Suprapubic skin (tissue), 4 donors: ENCODE measurements around the gene IGFBP6. TPM values are rescaled to one million over a fixed set of nuclear protein-coding genes. Genes with fewer than 3 reads are reported as not detected.

Experiments used
- DNase-seq, 2 donors: peaks; one replicate each; pipeline ENCODE4 v3.0.0-alpha.2; 2019; ENCODE audit warnings: low spot score in 2 of 2
- H3K27ac ChIP-seq: fragments of 200-600 bp; sonication (generic); one replicate; pipeline ENCODE4 v1.5.1; 2019
- H3K27me3 ChIP-seq: fragments of 200-600 bp; sonication (generic); one replicate; pipeline ENCODE4 v1.5.1; 2019
- H3K36me3 ChIP-seq: fragments of 200-600 bp; sonication (generic); one replicate; pipeline ENCODE4 v1.5.1; 2019
- H3K4me1 ChIP-seq: fragments of 200-600 bp; sonication (generic); one replicate; pipeline ENCODE4 v1.5.1; 2019
- H3K4me3 ChIP-seq: fragments of 200-600 bp; sonication (generic); one replicate; pipeline ENCODE4 v1.5.1; 2019; ENCODE audit warnings: mild to moderate bottlenecking
- H3K9me3 ChIP-seq: fragments of 200-600 bp; sonication (generic); one replicate; pipeline ENCODE4 v1.5.1; 2019
- CTCF ChIP-seq, 2 donors: fragments of 200-600 bp in 1 of 2; fragments of 450-650 bp in 1 of 2; sonication (generic) in 1 of 2; IDR thresholded peaks; one replicate each; pipeline ENCODE4 v1.5.1; 2016 to 2019; ENCODE audit warnings: antibody characterized with exemption in 2 of 2, mild to moderate bottlenecking in 1 of 2, moderate library complexity in 1 of 2
- EP300 ChIP-seq: sonication (generic); formaldehyde crosslinking; IDR thresholded peaks from one replicate; pipeline ENCODE4 v1.6.1; 2017; ENCODE audit warnings: antibody characterized with exemption
- POLR2A ChIP-seq, 2 donors: fragments of 450-650 bp; IDR thresholded peaks; one replicate each; pipeline ENCODE4 v1.6.1; 2017; ENCODE audit warnings: antibody characterized with exemption in 2 of 2, mild to moderate bottlenecking in 2 of 2, moderate library complexity in 2 of 2
- POLR2AphosphoS5 ChIP-seq, 3 donors: sonication (generic); formaldehyde crosslinking; IDR thresholded peaks; one replicate each; pipeline ENCODE4 v1.6.1; 2017; ENCODE audit warnings: antibody characterized with exemption in 3 of 3
- WGBS: methylation state at CpG from one replicate; pipeline ENCODE4 v1.1.5; 2018; 5-methylcytosine and 5-hydroxymethylcytosine counted together
- total RNA-seq, 4 donors: library from RNA; depleted of rRNA; stranded (reverse); fragments of >200 nt; gene quantifications; one replicate each; pipeline ENCODE4 v1.1.0, GENCODE V29; 2016

The IGFBP6 gene
- total RNA-seq, 4 donors from 2014 or later = 19.2 to 97.0 (median 59.6) TPM

- no peak for TF ChIP-seq EP300
- no peak for TF ChIP-seq CTCF (IDR thresholded peaks at IDR 0.05)
- no peak for TF ChIP-seq POLR2A (IDR thresholded peaks at IDR 0.05)
- no peak for TF ChIP-seq POLR2AphosphoS5 (IDR thresholded peaks at IDR 0.05)
- Histone ChIP-seq H3K36me3 (no peaks in the 10 kb centered on the region), H3K27ac (no peak overlapping the region), H3K4me1 (no peaks in the 10 kb centered on the region), H3K9me3 (no peaks in the 10 kb centered on the region), H3K27me3 (no peaks in the 10 kb centered on the region), H3K4me3 (no peak overlapping the region)
- no peak for DNase-seq
- WGBS = 91% methylated on average over 15 of the region's 15 CpGs
Observed at GRCh38 chr12:53147653-53148052, 50.2 kb downstream of the IGFBP6 start.

GRCh38 chr12:53151039-53151438 lies 53.6 kb downstream of the IGFBP6 start:
- no peak for TF ChIP-seq EP300
- no peaks in the 10 kb centered on the region for H3K9me3 ChIP-seq
- no peak overlapping the region for H3K4me3 ChIP-seq
- 80% methylated on average over 6 of the region's 6 CpGs for WGBS
- no peaks in the 10 kb centered on the region for H3K27me3 ChIP-seq
- H3K27ac ChIP-seq = no peak overlapping the region
- DNase-seq = no peak
- no peaks in the 10 kb centered on the region for H3K4me1 ChIP-seq
- H3K36me3 ChIP-seq = no peaks in the 10 kb centered on the region

Other genes with a start within 250 kb of the IGFBP6 start
- 100 to 1,000 TPM in 1 of 4 donors, 10 to 100 TPM in 3; 48.9 to 115 (median 80.0) TPM for gene KRT78, start 248.7 kb upstream of the IGFBP6 start, total RNA-seq
- gene KRT8, start 192.6 kb upstream of the IGFBP6 start, total RNA-seq = 10 to 100 TPM; 49.4 to 93.7 (median 65.9) TPM
- 100 to 1,000 TPM in 1 of 4 donors, 10 to 100 TPM in 3; 53.3 to 118 (median 71.0) TPM for gene KRT18, start 148.5 kb upstream of the IGFBP6 start, total RNA-seq
- gene EIF4B, start 91.2 kb upstream of the IGFBP6 start, total RNA-seq = 100 to 1,000 TPM; 404 to 559 (median 485) TPM
- 100 to 1,000 TPM in 2 of 4 donors, 10 to 100 TPM in 2; 22.8 to 122 (median 78.2) TPM for gene TNS2, start 47.6 kb upstream of the IGFBP6 start, total RNA-seq
- 10 to 100 TPM; 26.4 to 44.0 (median 34.4) TPM for gene SPRYD3, start 18.3 kb upstream of the IGFBP6 start, total RNA-seq
- gene SOAT2, start 5.8 kb downstream of the IGFBP6 start, total RNA-seq = not detected
- 10 to 100 TPM in 3 of 4 donors, 1 to 10 TPM in 1; 5.9 to 38.9 (median 15.2) TPM for gene ZNF740, start 83.1 kb downstream of the IGFBP6 start, total RNA-seq
- gene CSAD, start 83.3 kb downstream of the IGFBP6 start, total RNA-seq = 100 to 1,000 TPM in 1 of 4 donors, 10 to 100 TPM in 3; 35.6 to 175 (median 56.7) TPM
- gene ITGB7, start 109.6 kb downstream of the IGFBP6 start, total RNA-seq = 10 to 100 TPM in 1 of 4 donors, 1 to 10 TPM in 3; 2.9 to 29.1 (median 6.8) TPM
- 100 to 1,000 TPM; 140 to 198 (median 172) TPM for gene RARG, start 134.5 kb downstream of the IGFBP6 start, total RNA-seq
- gene ESPL1, start 170.6 kb downstream of the IGFBP6 start, total RNA-seq = 10 to 100 TPM in 1 of 4 donors, 1 to 10 TPM in 3; 5.7 to 10.6 (median 6.1) TPM
- gene PFDN5, start 197.9 kb downstream of the IGFBP6 start, total RNA-seq = 100 to 1,000 TPM; 457 to 612 (median 511) TPM
- 10 to 100 TPM; 38.2 to 54.6 (median 46.3) TPM for gene MYG1, start 202.0 kb downstream of the IGFBP6 start, total RNA-seq
- gene AAAS, start 223.9 kb downstream of the IGFBP6 start, total RNA-seq = 10 to 100 TPM; 35.9 to 72.9 (median 52.5) TPM
- gene SP7, start 238.7 kb downstream of the IGFBP6 start, total RNA-seq = not detected